Measurements from ENCODE around the gene CD7. TPM values are rescaled to one million over a fixed set of nuclear protein-coding genes. Genes with fewer than 3 reads are reported as not detected.

Gene CD7
- total and polyA plus RNA-seq, 9 of the 15 experiments (the other 6 are each of a cell fraction or from before 2014, with no cell fraction given), result 0.21 to 0.35 TPM; not detected in 7

GRCh38 chr17:82353484-82353883, 36.1 kb upstream of the CD7 start:
- WGBS (ENCODE audit: insufficient coverage, low coverage, missing lambda C conversion rate), result 28% methylated on average over 8 of the region's 8 CpGs
- no peak overlapping the region for H3K4me3 ChIP-seq
- no peaks in the 10 kb centered on the region for H3K27me3 ChIP-seq (ENCODE audit: control insufficient read depth in 2 of 2, insufficient read depth in 2 of 2, low read length in 2 of 2)
- ChIA-PET CTCF (ENCODE audit: low intra/inter-chr PET ratio) (no interaction called here), POLR2A (no interaction called here)
- TF ChIP-seq SRF (CRISPR knock-in tag; IDR thresholded peaks at IDR 0.05), result no peak
- TF ChIP-seq E4F1 (CRISPR knock-in tag; IDR thresholded peaks at IDR 0.05; ENCODE audit: borderline replicate concordance), result no peak
- no peak for TF ChIP-seq ZNF384 (IDR thresholded peaks at IDR 0.05; ENCODE audit: low read depth, low read length)
- no peak for TF ChIP-seq NKRF (IDR thresholded peaks at IDR 0.05; ENCODE audit: borderline replicate concordance)
- ATAC-seq (no peak), FAIRE-seq (no peak), DNase-seq (ENCODE audit: extremely low read depth in 1 of 4, low spot score in 3 of 4) (no peak)
- H3K36me3 ChIP-seq (ENCODE audit: control insufficient read depth, insufficient read depth, low read length), result no peaks in the 10 kb centered on the region
- intact Hi-C loops (cut with micrococcal nuclease) (loop anchor here (5.0 to 10.0 kb wide), 3 partner anchors 141 to 414 kb away; no protein-coding TSS in a partner anchor), in situ Hi-C loops (cut with MboI) (loop anchor here (5.0 kb wide), 2 partner anchors 204 to 429 kb away; no protein-coding TSS in a partner anchor)
- no peak overlapping the region for H2AFZ ChIP-seq (ENCODE audit: low read depth, low read length)
- H3K9me3 ChIP-seq (replicated peaks; ENCODE audit: control insufficient read depth, insufficient read depth, low read depth, low read length), result no peaks in the 10 kb centered on the region
- no peak overlapping the region for H3K27ac ChIP-seq (ENCODE audit: extremely low read depth, low read depth, low read length)
- H3K79me2 ChIP-seq (ENCODE audit: control insufficient read depth, insufficient read depth, low read length), result no peaks in the 10 kb centered on the region
- peak overlapping the region in 1 of 2 experiments; percentile 57; a peak in 1 of 4 replicates for H3K9ac ChIP-seq (ENCODE audit: insufficient read depth in 1 of 2, low read depth in 2 of 2, low read length in 2 of 2)
- no peak overlapping the region for H3K4me2 ChIP-seq (ENCODE audit: insufficient read depth, low read length)
- no TSS peak for BruUV-seq (replicated peaks)
- H3K4me1 ChIP-seq (replicated peaks in 1 of 2; ENCODE audit: control insufficient read depth in 2 of 2, insufficient read depth in 2 of 2, low read length in 2 of 2), result peaks cover 11 to 57% of the 10 kb centered on the region in 2 experiments; a peak in 4 of 5 replicates
- no peaks in the 10 kb centered on the region for H3K9me1 ChIP-seq (ENCODE audit: control insufficient read depth, insufficient read depth, low read length)
- no peaks in the 10 kb centered on the region for H4K20me1 ChIP-seq (replicated peaks; ENCODE audit: control insufficient read depth, insufficient read depth, low read length)

Measured in K562 (cell line).